GM12878 (cell line): ENCODE results near the gene RINL. TPM values are rescaled to one million over a fixed set of nuclear protein-coding genes. Genes with fewer than 3 reads are reported as not detected.

Experiments
- CBX5 ChIP-seq: sonication (generic); IDR thresholded peaks from 2 replicates; pipeline ENCODE4 v1.6.1; 2016; ENCODE audit warnings: low read depth, moderate library complexity, mild to moderate bottlenecking, inconsistent platforms
- CUX1 ChIP-seq: IDR thresholded peaks from 2 replicates; pipeline ENCODE4 v1.6.1; 2012; ENCODE audit warnings: improper control_type of control experiment, low read depth, low read length; ENCODE audit not compliant: insufficient replicate concordance
- EED ChIP-seq: sonication (generic); IDR thresholded peaks from 2 replicates; pipeline ENCODE4 v1.6.1; 2016; ENCODE audit warnings: antibody characterized with exemption, low read depth
- ETV6 ChIP-seq, 2 experiments: fragments of 450-650 bp in 1 of 2; IDR thresholded peaks in 1 of 2; conservative IDR thresholded peaks in 1 of 2; 2 replicates each; pipeline ENCODE4 v1.6.1; 2014; ENCODE audit warnings: antibody characterized with exemption in 1 of 2, borderline replicate concordance in 1 of 2, low read depth in 1 of 2, mild to moderate bottlenecking in 1 of 2, moderate library complexity in 1 of 2
- FOXK2 ChIP-seq: fragments of 450-650 bp; IDR thresholded peaks from 2 replicates; pipeline ENCODE4 v1.6.1; 2017; ENCODE audit warnings: mild to moderate bottlenecking, moderate library complexity
- GABPA ChIP-seq: IDR thresholded peaks from 2 replicates; pipeline ENCODE4 v1.6.1; 2014; ENCODE audit warnings: antibody characterized with exemption, low read depth, mild to moderate bottlenecking, inconsistent platforms
- GATAD2B ChIP-seq: fragments of 450-650 bp; conservative IDR thresholded peaks from 2 replicates; pipeline ENCODE4 v1.6.1; 2017; ENCODE audit warnings: low read depth, mild to moderate bottlenecking, moderate library complexity
- MEF2A ChIP-seq: IDR thresholded peaks from 2 replicates; pipeline ENCODE4 v1.6.1; 2011; ENCODE audit warnings: low read depth, mild to moderate bottlenecking, low read length, moderate library complexity; ENCODE audit not compliant: insufficient read depth
- NBN ChIP-seq: fragments of 450-650 bp; IDR thresholded peaks from 2 replicates; pipeline ENCODE4 v1.6.1; 2016
- NFYB ChIP-seq: IDR thresholded peaks from 2 replicates; pipeline ENCODE4 v1.6.1; 2011; ENCODE audit warnings: low read depth, mild to moderate bottlenecking, low read length, improper control_type of control experiment, moderate library complexity; ENCODE audit not compliant: insufficient read depth
- NRF1 ChIP-seq: conservative IDR thresholded peaks from 2 replicates; pipeline ENCODE4 v1.6.1; 2011; ENCODE audit warnings: mild to moderate bottlenecking, low read depth, low read length, improper control_type of control experiment
- POLR2A ChIP-seq: IDR thresholded peaks from 2 replicates; pipeline ENCODE4 v1.6.1; 2011; ENCODE audit warnings: low read depth, mild to moderate bottlenecking, low read length
- POLR2AphosphoS5 ChIP-seq: IDR thresholded peaks from 2 replicates; pipeline ENCODE4 v1.6.1; 2011; ENCODE audit warnings: mild to moderate bottlenecking, low read length, inconsistent platforms
- RB1 ChIP-seq: fragments of 450-650 bp; formaldehyde crosslinking; IDR thresholded peaks from 2 replicates; pipeline ENCODE4 v1.6.1; 2017; ENCODE audit warnings: mild to moderate bottlenecking, borderline replicate concordance
- RFX5 ChIP-seq: IDR thresholded peaks from 2 replicates; pipeline ENCODE4 v1.6.1; 2011; ENCODE audit warnings: low read depth, low read length, improper control_type of control experiment
- SMAD5 ChIP-seq: IDR thresholded peaks from 2 replicates; pipeline ENCODE4 v1.6.1; 2016; ENCODE audit warnings: antibody characterized with exemption, low read depth
- SMC3 ChIP-seq: IDR thresholded peaks from 2 replicates; pipeline ENCODE4 v1.6.1; 2011; ENCODE audit warnings: low read length, improper control_type of control experiment, borderline replicate concordance
- TCF12 ChIP-seq: IDR thresholded peaks from 2 replicates; pipeline ENCODE4 v1.6.1; 2011; ENCODE audit warnings: low read depth, mild to moderate bottlenecking, low read length
- TCF3 ChIP-seq: IDR thresholded peaks from 2 replicates; pipeline ENCODE4 v1.6.1; 2012; ENCODE audit warnings: low read depth, mild to moderate bottlenecking, low read length, borderline replicate concordance; ENCODE audit not compliant: insufficient read depth
- TCF7 ChIP-seq: IDR thresholded peaks from 2 replicates; pipeline ENCODE4 v1.6.1; 2014; ENCODE audit warnings: antibody characterized with exemption, borderline replicate concordance
- USF1 ChIP-seq: IDR thresholded peaks from 2 replicates; pipeline ENCODE4 v1.6.1; 2011; ENCODE audit warnings: borderline replicate concordance, low read depth, mild to moderate bottlenecking, moderate library complexity, mixed read lengths, low read length; ENCODE audit not compliant: insufficient read depth; ENCODE audit errors: extremely low read length
- polyA plus RNA-seq, 11 experiments: library from polyadenylated mRNA; depleted of rRNA in 4 of 11; unstranded in 6 of 11; stranded (reverse) in 5 of 11; fragments of >200 nt; fragmentation: Nextera tagmentation in 4 of 11; fragmentation: Illumina TruSeq in 1 of 11; extraction: Ambion mirVana in 4 of 11; extraction: Trizol in 1 of 11; gene quantifications; 1 replicate in 1 of 11; 2 replicates in 10 of 11; pipeline versions ENCODE4 v1.2.1 to v1.2.3, GENCODE V29; 2011 to 2016; ENCODE audit warnings: inconsistent platforms in 2 of 11, missing spikeins in 2 of 11, low read depth in 1 of 11
- total RNA-seq, 4 experiments: library from RNA; depleted of rRNA in 3 of 4; stranded (reverse); fragments of >200 nt in 3 of 4; fragmentation: Illumina TruSeq in 1 of 4; extraction: Trizol in 1 of 4; gene quantifications; 2 replicates each; pipeline versions ENCODE4 v1.2.1 to v1.2.3, GENCODE V29; 2013 to 2021
- TF ChIP-seq, protein P1 (sequence below): fragments of 450-650 bp; IDR thresholded peaks from 2 replicates; pipeline ENCODE4 v1.6.1; 2016; ENCODE audit warnings: mild to moderate bottlenecking
- TF ChIP-seq, protein P2 (sequence below): IDR thresholded peaks from 2 replicates; pipeline ENCODE4 v1.6.1; 2012; ENCODE audit warnings: low read length, inconsistent platforms

RINL gene
- total and polyA plus RNA-seq, 10 of the 15 experiments (the other 5 are each of a cell fraction or from before 2014, with no cell fraction given): 14.5 to 64.2 (median 47.6) TPM

DNA sequence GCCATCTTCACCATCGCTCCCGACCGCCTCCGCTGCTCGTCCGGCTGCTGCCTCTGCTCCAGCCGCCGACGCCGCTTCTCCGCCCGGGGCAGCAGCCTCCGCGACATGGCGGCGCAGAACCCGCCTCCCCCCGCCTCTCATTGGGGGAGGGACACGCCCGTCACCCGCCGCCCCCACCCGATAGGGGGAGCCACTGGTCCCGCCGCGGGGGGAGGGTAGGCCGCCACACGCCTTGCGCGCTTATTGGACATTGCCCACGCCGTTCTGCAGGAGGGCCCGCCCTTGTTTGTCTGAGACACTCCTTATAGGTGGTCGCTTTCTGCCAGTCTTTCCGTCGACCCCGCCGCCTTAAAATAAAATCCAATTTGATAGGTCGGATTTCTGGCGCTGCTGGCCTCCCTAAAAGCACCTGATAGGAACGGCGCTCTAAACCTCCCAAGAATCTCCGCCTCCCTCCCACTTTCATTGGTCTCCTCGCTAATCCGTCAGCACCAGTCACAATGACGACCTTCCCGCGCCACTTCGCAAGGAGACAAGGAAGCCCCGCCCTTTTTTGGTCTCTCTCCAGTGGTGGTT, 28.1 kb downstream of the RINL start, which contains the start of gene HNRNPL (continued):
- TF ChIP-seq, protein P1, sequence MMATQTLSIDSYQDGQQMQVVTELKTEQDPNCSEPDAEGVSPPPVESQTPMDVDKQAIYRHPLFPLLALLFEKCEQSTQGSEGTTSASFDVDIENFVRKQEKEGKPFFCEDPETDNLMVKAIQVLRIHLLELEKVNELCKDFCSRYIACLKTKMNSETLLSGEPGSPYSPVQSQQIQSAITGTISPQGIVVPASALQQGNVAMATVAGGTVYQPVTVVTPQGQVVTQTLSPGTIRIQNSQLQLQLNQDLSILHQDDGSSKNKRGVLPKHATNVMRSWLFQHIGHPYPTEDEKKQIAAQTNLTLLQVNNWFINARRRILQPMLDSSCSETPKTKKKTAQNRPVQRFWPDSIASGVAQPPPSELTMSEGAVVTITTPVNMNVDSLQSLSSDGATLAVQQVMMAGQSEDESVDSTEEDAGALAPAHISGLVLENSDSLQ: peak; percentile 100
- TF ChIP-seq RFX5 (no peak), TCF7 (no peak), SMC3 (no peak), TCF12 (peak; percentile 32; the same call in 1 of the 2 replicates), FOXK2 (no peak; the same call in none of the 2 replicates), SMAD5 (peak; percentile 60; the same call in 1 of the 2 replicates), USF1 (no peak), NBN (peak; percentile 84), CBX5 (no peak), EED (no peak), TCF3 (0 out of 2 replicates have a peak, but pooled peaks have one; percentile 51), GATAD2B (no peak), MEF2A (0 out of 2 replicates have a peak, but pooled peaks have one; percentile 9), GABPA (peak; percentile 74), ETV6 (conservative IDR thresholded peaks at IDR 0.05 in 1 of 2, IDR thresholded peaks at IDR 0.05 in 1 of 2; ENCODE audit: borderline replicate concordance in 1 of 2, low read depth in 1 of 2) (no peak), POLR2A (peak; percentile 90), NFYB (peak; percentile 95), POLR2AphosphoS5 (peak; percentile 79; the same call in 1 of the 2 replicates), NRF1 (no peak), RB1 (0 out of 2 replicates have a peak, but pooled peaks have one; percentile 10), CUX1 (no peak)
- TF ChIP-seq, protein P2, sequence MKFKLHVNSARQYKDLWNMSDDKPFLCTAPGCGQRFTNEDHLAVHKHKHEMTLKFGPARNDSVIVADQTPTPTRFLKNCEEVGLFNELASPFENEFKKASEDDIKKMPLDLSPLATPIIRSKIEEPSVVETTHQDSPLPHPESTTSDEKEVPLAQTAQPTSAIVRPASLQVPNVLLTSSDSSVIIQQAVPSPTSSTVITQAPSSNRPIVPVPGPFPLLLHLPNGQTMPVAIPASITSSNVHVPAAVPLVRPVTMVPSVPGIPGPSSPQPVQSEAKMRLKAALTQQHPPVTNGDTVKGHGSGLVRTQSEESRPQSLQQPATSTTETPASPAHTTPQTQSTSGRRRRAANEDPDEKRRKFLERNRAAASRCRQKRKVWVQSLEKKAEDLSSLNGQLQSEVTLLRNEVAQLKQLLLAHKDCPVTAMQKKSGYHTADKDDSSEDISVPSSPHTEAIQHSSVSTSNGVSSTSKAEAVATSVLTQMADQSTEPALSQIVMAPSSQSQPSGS: no peak
